ENCODE data around the gene LYRM4. TPM values are rescaled to one million over a fixed set of nuclear protein-coding genes. Genes with fewer than 3 reads are reported as not detected.

LYRM4 gene
- total RNA-seq, 6 experiments from 2014 or later, result 5.7 to 11.5 (median 8.5) TPM

DNA sequence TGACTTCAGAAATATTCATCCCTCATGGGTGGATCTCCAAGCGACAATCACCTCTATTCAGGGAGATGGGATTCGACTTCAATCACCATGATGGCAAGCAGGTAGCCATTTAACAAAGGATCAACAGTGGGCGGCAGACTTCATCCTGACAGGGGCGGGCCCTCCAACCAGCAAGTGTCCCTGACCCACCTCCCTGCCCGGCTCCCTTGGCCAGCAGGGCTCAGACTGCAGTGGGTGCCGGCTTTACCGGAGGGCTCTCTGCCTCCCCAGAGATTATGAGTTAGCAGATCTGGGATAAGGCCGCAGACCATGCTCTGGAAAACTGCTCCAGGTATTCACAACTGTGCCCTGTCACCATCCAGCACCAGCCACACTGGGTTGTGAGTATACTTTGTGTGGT, 136.2 kb downstream of the LYRM4 start:
- TF ChIP-seq POLR2A (IDR thresholded peaks at IDR 0.05), result no peak
- TF ChIP-seq, protein P1, sequence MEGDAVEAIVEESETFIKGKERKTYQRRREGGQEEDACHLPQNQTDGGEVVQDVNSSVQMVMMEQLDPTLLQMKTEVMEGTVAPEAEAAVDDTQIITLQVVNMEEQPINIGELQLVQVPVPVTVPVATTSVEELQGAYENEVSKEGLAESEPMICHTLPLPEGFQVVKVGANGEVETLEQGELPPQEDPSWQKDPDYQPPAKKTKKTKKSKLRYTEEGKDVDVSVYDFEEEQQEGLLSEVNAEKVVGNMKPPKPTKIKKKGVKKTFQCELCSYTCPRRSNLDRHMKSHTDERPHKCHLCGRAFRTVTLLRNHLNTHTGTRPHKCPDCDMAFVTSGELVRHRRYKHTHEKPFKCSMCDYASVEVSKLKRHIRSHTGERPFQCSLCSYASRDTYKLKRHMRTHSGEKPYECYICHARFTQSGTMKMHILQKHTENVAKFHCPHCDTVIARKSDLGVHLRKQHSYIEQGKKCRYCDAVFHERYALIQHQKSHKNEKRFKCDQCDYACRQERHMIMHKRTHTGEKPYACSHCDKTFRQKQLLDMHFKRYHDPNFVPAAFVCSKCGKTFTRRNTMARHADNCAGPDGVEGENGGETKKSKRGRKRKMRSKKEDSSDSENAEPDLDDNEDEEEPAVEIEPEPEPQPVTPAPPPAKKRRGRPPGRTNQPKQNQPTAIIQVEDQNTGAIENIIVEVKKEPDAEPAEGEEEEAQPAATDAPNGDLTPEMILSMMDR (IDR thresholded peaks at IDR 0.05), result no peak

DNA sequence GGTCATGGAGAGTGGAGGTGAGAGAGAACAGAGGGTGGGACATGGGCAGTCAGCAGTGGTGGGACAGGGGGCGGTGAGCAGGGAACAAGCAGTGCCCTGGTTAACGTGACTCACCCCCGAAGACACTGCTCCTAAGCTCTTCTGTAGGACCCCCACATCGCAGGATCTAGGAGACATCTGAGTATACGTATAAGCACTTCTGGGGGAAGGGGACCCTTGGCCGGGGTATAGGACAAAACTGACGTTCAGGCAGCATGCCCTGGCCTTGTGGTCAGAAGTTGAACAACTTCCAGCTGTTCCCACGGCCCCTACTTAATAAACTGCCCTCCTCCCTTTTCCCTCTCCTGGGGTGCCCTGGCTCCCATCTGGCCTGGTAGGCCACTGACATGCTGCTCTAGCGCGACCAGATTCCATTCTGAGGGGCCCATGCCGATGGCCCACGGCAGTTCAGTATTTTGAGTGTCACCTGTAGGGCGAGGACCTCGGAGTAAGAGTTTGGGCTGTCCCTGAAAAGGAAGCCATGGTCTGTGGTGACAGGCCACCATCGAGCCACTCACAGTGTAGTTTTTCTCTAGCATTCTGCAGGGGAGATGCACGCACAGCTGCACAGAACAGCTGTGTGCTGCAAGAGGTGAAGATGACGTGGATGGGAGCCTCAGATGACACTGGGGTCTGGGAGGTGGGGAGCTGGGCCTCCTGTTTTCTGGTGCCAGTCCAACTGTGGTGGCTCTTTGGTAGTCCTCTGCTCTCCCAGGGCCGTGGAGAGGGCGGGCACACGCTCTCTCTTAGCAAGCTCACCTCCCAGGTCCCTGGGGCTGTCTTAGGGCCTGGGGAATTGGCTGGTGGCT, 137.2 kb downstream of the LYRM4 start:
- no peaks in the 10 kb centered on the region for H3K36me3 ChIP-seq
- no peaks in the 10 kb centered on the region for H3K27me3 ChIP-seq
- H3K4me1 ChIP-seq, result peaks cover 0 to 28% (median 9%) of the 10 kb centered on the region in 4 donors
- no peak for TF ChIP-seq POLR2A (IDR thresholded peaks at IDR 0.05)
- TF ChIP-seq, protein P1 (IDR thresholded peaks at IDR 0.05), result no peak
- DNase-seq, result no peak
- WGBS (ENCODE audit: insufficient coverage, low coverage, low lambda C conversion rate, missing lambda C conversion rate), result 95% methylated on average over 12 of the region's 20 CpGs
- intact Hi-C loops (cut with DNase I), result no loop called here
- no peak overlapping the region for H3K4me3 ChIP-seq
- H3K9me3 ChIP-seq, result no peaks in the 10 kb centered on the region
- no peak for ATAC-seq
- H3K27ac ChIP-seq, result peak overlapping the region in 1 of 3 donors; percentile 85

More for the DNA sequence above, 136.2 kb downstream of the LYRM4 start:
- intact Hi-C loops (cut with DNase I), result no loop called here
- H3K27ac ChIP-seq, result no peak overlapping the region
- H3K36me3 ChIP-seq, result no peaks in the 10 kb centered on the region
- H3K9me3 ChIP-seq, result no peaks in the 10 kb centered on the region
- peaks cover 0 to 21% (median 9%) of the 10 kb centered on the region in 4 donors for H3K4me1 ChIP-seq
- no peak for ATAC-seq
- H3K4me3 ChIP-seq, result no peak overlapping the region
- 98% methylated on average over 5 of the region's 8 CpGs for WGBS (ENCODE audit: insufficient coverage, low coverage, low lambda C conversion rate, missing lambda C conversion rate)
- H3K27me3 ChIP-seq, result no peaks in the 10 kb centered on the region
- DNase-seq, result no peak

DNA sequence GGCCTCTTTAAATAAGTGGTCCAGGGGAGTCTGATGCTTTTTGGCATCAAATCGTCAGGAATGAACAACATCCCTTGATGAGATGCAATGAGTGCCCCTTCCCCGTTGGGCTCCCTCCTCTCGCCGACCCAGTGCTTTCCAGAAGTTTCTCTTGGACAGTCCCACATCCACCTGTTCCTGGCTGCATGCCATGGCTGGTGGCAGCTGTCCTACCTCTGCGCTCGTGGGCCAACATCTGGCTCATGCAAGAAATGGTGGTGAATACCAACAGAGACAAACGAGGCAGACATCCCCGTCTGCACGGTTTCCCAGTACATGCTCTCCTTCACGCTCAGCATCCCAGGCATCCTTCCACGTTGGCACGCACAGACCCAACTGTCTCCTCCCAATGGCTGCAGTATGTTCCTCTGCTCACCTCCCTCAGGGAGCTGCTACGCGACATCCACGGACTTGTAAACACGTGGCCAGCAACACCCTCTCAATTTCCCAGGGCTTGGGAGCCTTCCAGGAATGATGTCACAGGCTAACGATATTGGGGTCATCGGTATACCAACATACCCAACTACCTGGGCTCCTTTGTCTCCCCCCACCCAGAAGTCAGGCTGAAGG, 138.1 kb downstream of the LYRM4 start:
- Histone ChIP-seq H3K27ac (peak overlapping the region in 2 of 3 donors; percentile 85 to 99), H3K36me3 (no peaks in the 10 kb centered on the region), H3K4me3 (no peak overlapping the region), H3K9me3 (no peaks in the 10 kb centered on the region), H3K27me3 (no peaks in the 10 kb centered on the region), H3K4me1 (peaks cover 0 to 33% (median 12%) of the 10 kb centered on the region in 4 donors)
- intact Hi-C loops (cut with DNase I), result no loop called here
- WGBS (ENCODE audit: insufficient coverage, low coverage, low lambda C conversion rate, missing lambda C conversion rate), result 77% methylated on average over 7 of the region's 18 CpGs
- DNase-seq, result no peak
- ATAC-seq, result no peak
- TF ChIP-seq, protein P1 (IDR thresholded peaks at IDR 0.05), result no peak
- no peak for TF ChIP-seq POLR2A (IDR thresholded peaks at IDR 0.05)

DNA sequence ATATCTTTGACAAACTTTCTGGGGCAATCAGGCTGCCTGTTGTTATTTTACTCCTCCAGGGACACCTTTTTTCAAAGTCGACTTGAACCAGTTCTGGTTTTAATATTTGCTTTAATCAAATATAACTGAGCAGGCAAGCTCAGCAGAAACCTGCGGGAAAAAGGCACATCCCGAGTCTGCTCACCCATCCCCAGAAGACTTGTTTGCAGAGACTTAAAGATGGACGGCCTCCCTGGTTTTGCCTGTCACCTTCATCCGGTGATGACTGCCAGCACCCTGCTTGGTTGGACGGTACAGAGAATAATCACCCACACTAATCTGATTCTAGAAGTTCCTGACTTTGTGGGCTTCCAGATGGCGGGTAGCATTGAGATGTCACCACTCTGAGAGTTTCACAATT, 138.8 kb downstream of the LYRM4 start:
- WGBS (ENCODE audit: insufficient coverage, low coverage, low lambda C conversion rate, missing lambda C conversion rate), result 47% methylated on average over 4 of the region's 7 CpGs
- ATAC-seq, result peak in 1 of 4 donors; percentile 1
- H3K27ac ChIP-seq, result peak overlapping the region; percentile 53 to 99 (median 85)
- no peaks in the 10 kb centered on the region for H3K27me3 ChIP-seq
- H3K4me1 ChIP-seq, result peaks cover 0 to 33% (median 12%) of the 10 kb centered on the region in 4 donors
- H3K4me3 ChIP-seq, result no peak overlapping the region
- TF ChIP-seq, protein P1 (IDR thresholded peaks at IDR 0.05), result no peak
- no peak for TF ChIP-seq POLR2A (IDR thresholded peaks at IDR 0.05)
- no peaks in the 10 kb centered on the region for H3K9me3 ChIP-seq
- no peak for DNase-seq
- H3K36me3 ChIP-seq, result no peaks in the 10 kb centered on the region
- intact Hi-C loops (cut with DNase I), result no loop called here

Data from right lobe of liver (tissue), 6 donors.